HL-60 (cell line): ENCODE data around the gene SIL1.

ENCODE experiments used
- CTCF ChIP-seq: IDR thresholded peaks from one replicate; pipeline ENCODE4 v1.5.1; 2011; ENCODE audit warnings: low read length, control low read depth, inconsistent platforms; ENCODE audit not compliant: insufficient read depth
- GABPA ChIP-seq: IDR thresholded peaks from 2 replicates; pipeline ENCODE4 v1.6.1; 2012; ENCODE audit warnings: low read depth
- POLR2AphosphoS5 ChIP-seq: IDR thresholded peaks from 2 replicates; pipeline ENCODE4 v1.6.1; 2012; ENCODE audit warnings: low read depth

- no peak for TF ChIP-seq CTCF
- no peak for TF ChIP-seq POLR2AphosphoS5
- TF ChIP-seq GABPA, result no peak
Measured at GRCh38 chr5:139088024-139088423, 110.1 kb downstream of the SIL1 start.
